ENCODE data around the gene LEMD1.
"Not testable (repeated sequence)": the region's sequence is repeated elsewhere in the genome, so short reads cannot be mapped to it uniquely, and the experiment has no call there.

Gene LEMD1

GRCh38 chr1:205424901-205425600 is 3.2 kb upstream of the LEMD1 start:
- no peak for FAIRE-seq

DNA sequence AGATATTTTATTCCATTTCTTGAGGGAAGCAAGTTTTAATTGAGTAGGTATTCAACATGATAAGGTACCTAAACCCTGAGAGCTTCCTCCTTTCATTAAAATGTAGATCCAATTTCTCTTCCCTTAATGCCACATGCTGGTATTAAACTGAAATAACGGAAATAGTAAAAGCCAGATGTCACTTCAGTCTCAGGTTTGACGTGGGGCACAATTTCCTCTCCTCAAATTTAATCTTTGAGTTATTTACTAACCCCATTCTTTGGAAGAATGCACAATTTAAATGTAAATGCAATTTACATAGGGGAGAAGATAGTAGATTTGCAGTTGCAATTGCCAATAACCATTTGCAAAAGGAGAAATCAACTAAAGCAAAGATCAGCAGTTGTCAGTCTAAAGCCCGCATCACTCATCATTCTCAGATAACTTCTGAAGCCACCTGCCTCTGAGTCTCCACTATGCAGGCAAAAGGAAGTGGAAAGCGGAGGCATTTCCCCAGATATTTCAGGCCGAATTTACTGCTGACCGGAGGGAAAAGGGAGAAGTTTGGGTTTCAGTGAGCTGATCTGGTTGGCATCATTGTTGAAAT is 2.1 kb upstream of the LEMD1 start:
- no peak for FAIRE-seq

DNA sequence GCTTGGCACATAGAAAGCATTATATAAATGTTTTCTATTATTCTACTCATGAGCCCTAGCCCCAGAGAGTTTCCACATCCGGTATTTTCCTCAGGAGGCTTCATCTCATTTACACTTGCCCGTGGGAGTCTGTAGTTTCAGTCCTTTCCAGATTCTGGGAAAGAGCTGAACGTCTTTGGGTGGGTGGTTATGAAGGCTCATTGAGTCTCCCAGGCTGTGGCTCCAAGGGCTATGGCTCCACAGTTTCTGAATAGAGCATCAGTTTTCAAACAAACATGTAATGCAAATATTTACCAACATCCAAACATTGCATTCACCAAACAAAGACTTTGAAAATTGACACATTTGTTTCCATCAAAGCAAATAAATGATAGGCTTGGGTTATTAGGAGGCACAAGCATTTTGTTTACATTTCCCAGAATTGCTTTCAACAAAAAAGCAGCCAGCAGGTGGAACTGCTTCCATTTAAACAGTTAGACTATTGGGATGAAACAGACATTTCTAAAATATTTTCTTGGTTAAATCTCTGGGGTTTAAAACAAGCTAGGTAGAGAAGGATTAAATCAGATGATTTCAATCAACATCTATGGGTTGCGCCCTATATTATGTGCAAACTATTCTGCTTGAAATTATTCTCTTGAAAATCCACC is 1.3 kb upstream of the LEMD1 start:
- peak; percentile 27 for FAIRE-seq

- FAIRE-seq = peak; percentile 9
Measured at GRCh38 chr1:205420938-205421337, 918 bp downstream of the LEMD1 start.

GRCh38 chr1:205417870-205418635 is 3.8 kb downstream of the LEMD1 start:
- no peak for FAIRE-seq

DNA sequence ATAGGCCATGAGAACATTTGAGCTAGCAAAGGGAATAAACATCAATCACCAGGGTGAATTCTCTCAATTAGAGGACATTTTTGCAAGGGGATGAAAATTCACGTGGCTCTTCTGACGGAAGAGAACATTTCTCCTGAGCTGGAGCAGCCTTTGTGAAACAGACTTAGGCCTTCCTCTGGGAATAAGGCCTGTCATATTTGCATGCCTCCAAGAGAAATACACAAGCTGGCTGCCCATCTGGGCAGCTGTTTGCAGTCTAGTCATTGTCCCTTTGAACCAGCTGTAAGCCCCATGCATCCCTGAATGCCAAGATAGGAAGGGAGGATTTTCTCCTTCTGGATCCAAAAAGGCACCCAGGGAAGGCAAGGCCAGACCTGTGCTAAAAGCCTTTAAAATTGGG is 5.5 kb downstream of the LEMD1 start:
- no peak for FAIRE-seq

DNA sequence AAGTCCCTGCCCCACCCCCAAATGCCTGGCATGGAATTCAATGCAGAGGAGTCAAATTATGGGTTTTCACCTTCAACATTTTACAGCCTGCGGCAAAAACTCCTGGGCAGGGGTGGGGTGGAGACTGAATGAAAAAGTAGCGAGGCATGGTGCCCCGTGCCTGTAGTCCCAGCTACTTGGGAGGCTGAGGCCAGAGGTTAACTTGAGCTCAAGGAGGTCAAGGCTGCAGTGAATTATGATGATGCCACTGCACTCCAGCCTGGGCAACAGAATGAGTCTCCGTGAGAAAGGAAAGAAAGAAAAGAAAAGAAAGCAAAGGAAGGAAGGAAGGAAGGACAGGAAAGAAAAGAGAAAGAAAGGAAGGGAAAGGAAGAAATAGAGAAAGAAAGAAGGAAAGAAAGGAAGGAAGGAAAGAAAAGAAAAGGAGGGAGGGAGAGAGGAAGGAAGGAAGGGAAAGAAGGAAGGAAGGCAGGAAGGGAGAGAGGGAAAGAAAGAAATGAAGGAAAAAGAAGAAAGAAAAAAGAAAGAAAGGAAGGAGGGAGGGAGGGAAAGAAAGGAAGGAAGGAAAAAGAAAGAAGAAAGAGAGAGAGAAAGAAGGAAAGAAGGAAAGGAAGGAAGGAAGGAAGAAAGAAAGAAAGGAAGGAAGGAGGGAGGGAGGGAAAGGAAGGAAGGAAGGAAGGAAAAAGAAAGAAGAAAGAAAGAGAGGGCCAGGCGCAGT is 11.1 kb downstream of the LEMD1 start:
- no peak for FAIRE-seq

GRCh38 chr1:205407970-205408369 is 13.9 kb downstream of the LEMD1 start:
- FAIRE-seq = no peak

DNA sequence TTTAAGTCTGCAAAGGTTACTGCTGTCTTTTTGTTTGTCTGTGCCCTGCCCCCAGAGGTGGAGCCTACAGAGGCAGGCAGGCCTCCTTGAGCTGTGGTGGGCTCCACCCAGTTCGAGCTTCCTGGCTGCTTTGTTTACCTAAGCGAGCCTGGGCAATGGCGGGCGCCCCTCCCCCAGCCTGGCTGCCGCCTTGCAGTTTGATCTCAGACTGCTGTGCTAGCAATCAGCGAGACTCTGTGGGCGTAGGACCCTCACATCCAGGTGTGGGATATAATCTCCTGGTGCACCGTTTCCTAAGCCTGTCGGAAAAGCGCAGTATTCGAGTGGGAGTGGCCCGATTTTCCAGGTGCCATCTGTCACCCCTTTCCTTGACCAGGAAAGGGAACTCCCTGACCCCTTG is 15.6 kb downstream of the LEMD1 start:
- FAIRE-seq = not testable (repeated sequence)

- FAIRE-seq = not testable (repeated sequence)
Measured at GRCh38 chr1:205404484-205404883, 17.4 kb downstream of the LEMD1 start.

DNA sequence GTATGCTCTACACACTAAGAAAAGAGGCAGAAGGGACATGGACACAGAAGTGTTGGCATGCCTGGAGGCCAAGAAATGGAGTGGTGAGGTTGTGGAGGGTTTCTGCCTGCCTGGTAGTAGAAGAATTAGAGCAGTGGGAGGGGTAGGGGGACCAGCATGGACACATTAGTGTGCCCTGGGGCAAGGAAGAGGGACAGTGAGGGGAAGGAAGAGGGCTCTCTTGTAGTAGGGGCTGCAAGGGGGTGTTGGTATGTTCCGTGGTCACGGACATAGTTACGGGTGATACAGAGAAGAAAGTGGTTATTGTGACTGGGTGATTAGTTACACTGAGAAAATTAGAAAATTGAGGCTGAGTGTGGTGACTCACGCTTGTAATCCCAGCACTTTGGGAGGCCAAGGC is 23.3 kb downstream of the LEMD1 start:
- no peak for FAIRE-seq

GRCh38 chr1:205396967-205397616 is 24.8 kb downstream of the LEMD1 start:
- FAIRE-seq = peak; percentile 95

GRCh38 chr1:205395616-205396015 is 26.2 kb downstream of the LEMD1 start:
- FAIRE-seq = no peak

DNA sequence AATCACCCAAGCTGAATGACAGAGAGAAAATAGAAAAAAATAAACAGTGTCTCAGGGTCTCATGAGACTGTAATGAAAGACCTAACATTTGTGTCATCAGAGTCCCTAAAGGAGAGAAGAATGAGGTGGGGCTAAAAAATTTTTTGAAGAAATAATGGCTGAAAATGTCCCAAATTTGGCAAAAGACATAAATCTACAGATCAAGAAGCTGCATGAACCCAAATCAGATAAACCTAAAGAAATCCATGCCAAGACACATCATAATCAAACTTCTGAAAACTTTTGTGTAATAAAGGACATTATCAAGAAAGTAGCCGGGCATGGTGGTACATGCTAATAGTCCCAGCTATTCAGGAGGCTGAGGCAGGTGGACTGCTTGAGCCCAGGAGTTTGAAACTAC is 29.2 kb downstream of the LEMD1 start:
- FAIRE-seq = no peak

GRCh38 chr1:205391386-205391785 is 30.5 kb downstream of the LEMD1 start:
- no peak for FAIRE-seq

DNA sequence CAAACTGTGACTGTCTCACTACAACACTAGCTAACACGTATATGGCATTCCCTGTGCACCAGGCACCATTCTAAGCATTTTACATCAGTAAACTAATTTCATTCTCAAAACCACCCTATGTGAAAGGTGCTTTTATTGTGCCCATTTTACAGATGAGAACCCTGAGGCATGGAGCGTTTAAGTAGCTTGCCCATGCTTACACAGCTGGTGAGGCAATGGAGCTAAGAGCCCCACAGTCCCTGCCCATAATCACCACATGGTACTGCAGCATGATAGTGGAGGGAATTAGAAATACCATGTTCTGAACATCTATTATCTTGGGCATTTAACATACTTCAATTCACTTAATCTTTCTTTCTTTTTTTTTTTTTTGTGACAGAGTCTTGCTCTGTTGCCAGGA is 34.0 kb downstream of the LEMD1 start:
- no peak for FAIRE-seq

- FAIRE-seq = not testable (repeated sequence)
Measured at GRCh38 chr1:205382990-205383389, 38.9 kb downstream of the LEMD1 start.

GRCh38 chr1:205382561-205382960 is 39.3 kb downstream of the LEMD1 start:
- no peak for FAIRE-seq

DNA sequence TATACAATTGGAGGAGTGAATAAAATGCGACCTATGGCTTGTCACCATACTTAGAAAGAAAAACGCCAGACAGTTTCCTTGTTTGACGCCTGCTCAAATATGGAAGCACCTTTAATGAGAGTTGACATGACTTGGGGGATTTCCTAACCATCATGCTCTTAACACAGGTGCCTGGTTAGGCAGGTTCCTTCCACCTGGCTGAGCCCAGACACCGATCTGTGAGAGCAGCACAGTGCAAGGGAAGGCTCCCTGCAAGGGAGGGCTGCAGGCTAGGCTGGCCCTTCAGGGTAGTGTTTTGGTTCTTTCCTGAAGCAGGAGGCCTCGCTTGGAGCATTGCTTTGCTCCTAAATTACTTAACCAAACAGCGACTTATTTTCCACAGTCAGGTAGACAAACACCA is 40.6 kb downstream of the LEMD1 start:
- no peak for FAIRE-seq

DNA sequence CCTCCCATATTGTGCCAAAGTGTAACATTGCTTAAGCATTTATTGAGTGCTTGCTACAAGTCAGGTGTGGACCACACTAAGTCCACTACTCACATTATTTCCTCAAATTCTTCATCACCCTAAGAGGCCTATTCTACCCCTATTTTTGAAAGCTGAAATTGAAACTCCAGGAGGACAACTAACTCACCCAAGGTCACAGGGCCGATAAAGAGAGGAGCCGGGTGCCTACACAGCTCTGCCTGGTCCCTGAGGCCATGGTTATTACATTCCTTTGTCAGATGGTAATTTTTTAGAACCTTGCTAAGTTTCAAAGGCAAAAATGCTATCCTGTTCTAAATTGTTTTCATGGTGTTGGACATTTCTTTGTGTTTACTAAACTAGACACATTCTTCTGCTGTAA is 41.0 kb downstream of the LEMD1 start:
- no peak for FAIRE-seq

GRCh38 chr1:205379056-205379455 is 42.8 kb downstream of the LEMD1 start:
- no peak for FAIRE-seq

- no peak for FAIRE-seq
Measured at GRCh38 chr1:205377355-205377754, 44.5 kb downstream of the LEMD1 start.
